NB4 (cell line): ENCODE results near the gene SLC35B2.

ENCODE experiments used
- DNase-seq: peaks from one replicate; pipeline ENCODE4 v3.0.0; 2010; ENCODE audit warnings: low read depth
- H3K4me3 ChIP-seq: one replicate; pipeline ENCODE4 v1.5.1; 2011; ENCODE audit warnings: mild to moderate bottlenecking, low read depth, low read length, moderate library complexity
- CTCF ChIP-seq: IDR thresholded peaks from one replicate; pipeline ENCODE4 v1.5.1; 2012; ENCODE audit warnings: low read depth, low read length
- MAX ChIP-seq: IDR thresholded peaks from 2 replicates; pipeline ENCODE4 v1.6.1; 2011; ENCODE audit warnings: low read depth, low read length
- MYC ChIP-seq: IDR thresholded peaks from 2 replicates; pipeline ENCODE4 v1.6.1; 2011; ENCODE audit warnings: low read depth, low read length
- POLR2A ChIP-seq: IDR thresholded peaks from 2 replicates; pipeline ENCODE4 v1.6.1; 2011; ENCODE audit warnings: mild to moderate bottlenecking; ENCODE audit not compliant: insufficient read length; ENCODE audit errors: extremely low read depth

The SLC35B2 gene

GRCh38 chr6:44219815-44220784 is 37.2 kb downstream of the SLC35B2 start:
- DNase-seq: peak; percentile 25
- TF ChIP-seq CTCF: peak; percentile 20
- no peak for TF ChIP-seq MAX
- no peak for TF ChIP-seq MYC
- TF ChIP-seq POLR2A: no peak
- H3K4me3 ChIP-seq: peak overlapping the region; percentile 53

- peak; percentile 92 for DNase-seq
- H3K4me3 ChIP-seq: peak overlapping the region; percentile 53
- TF ChIP-seq CTCF (no peak), POLR2A (peak; percentile 40)
These were observed 38.1 kb downstream of the SLC35B2 start for GRCh38 chr6:44219053-44219814.

GRCh38 chr6:44217332-44218143 is 39.8 kb downstream of the SLC35B2 start:
- no peak overlapping the region for H3K4me3 ChIP-seq
- no peak for DNase-seq
- TF ChIP-seq CTCF: no peak
- TF ChIP-seq MAX: no peak
- no peak for TF ChIP-seq MYC
- TF ChIP-seq POLR2A: no peak

GRCh38 chr6:44216677-44217331 is 40.5 kb downstream of the SLC35B2 start, which contains the start of gene MYMX:
Gene MYMX (plus strand): TSS chr6:44216926. CDS start chr6:44217472, 546 bp downstream.
- DNase-seq: no peak
- H3K4me3 ChIP-seq: no peak within 1 kb of the TSS
- TF ChIP-seq POLR2A: no peak
- TF ChIP-seq MAX: no peak
- TF ChIP-seq CTCF: no peak
- TF ChIP-seq MYC: no peak

- TF ChIP-seq POLR2A: no peak
- H3K4me3 ChIP-seq: no peak overlapping the region
- DNase-seq: no peak
These were observed 43.0 kb downstream of the SLC35B2 start for GRCh38 chr6:44214307-44214706.
